GM21529 (cell line): ENCODE results near the gene CREBZF.

Experiments used
- ATAC-seq: cut with Tn5 transposase; IDR thresholded peaks from one replicate; pipeline ENCODE4 v1.9.1; 2021; ENCODE audit not compliant: unreplicated experiment

The CREBZF gene, protein sequence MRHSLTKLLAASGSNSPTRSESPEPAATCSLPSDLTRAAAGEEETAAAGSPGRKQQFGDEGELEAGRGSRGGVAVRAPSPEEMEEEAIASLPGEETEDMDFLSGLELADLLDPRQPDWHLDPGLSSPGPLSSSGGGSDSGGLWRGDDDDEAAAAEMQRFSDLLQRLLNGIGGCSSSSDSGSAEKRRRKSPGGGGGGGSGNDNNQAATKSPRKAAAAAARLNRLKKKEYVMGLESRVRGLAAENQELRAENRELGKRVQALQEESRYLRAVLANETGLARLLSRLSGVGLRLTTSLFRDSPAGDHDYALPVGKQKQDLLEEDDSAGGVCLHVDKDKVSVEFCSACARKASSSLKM

DNA sequence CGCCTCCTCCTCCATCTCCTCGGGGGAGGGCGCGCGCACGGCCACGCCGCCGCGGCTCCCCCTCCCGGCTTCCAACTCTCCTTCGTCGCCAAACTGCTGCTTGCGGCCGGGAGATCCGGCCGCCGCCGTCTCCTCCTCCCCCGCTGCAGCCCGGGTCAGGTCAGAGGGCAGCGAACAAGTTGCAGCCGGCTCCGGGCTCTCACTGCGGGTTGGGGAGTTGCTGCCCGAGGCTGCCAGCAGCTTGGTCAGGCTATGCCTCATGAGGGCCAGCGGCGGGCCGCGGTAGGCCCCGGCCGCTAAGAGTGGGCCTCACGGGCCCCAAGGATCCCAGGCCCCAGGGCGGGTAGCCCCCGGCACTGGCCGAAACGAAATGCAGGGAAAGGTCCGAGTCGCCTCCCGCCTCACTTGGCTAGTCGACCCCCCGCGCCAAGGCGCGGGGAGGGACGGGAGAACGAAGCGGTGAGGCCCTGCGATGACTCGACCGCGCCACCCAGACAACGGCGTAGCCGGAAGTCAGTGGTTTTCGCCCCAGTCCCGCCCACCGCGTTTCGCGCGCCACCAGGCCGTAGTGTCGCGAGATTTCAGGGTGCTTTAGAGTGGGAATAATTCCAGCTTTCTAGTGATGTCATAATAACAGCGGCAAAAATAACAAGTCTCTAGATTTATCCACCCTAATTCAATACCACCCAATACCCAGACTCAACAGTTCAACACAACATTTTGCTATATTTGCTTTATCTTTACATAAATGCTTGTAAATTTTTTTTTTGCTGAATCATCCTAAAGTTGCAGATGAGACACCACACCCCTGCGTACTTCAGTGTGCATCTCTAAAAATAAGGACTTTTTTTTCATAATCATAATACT is at the start of gene CREBZF:
Gene CREBZF (minus strand): TSS at position 515 of the 867 bp plus-strand sequence. CDS start 254 bp downstream, at position 261.
- peak; percentile 90 for ATAC-seq

DNA sequence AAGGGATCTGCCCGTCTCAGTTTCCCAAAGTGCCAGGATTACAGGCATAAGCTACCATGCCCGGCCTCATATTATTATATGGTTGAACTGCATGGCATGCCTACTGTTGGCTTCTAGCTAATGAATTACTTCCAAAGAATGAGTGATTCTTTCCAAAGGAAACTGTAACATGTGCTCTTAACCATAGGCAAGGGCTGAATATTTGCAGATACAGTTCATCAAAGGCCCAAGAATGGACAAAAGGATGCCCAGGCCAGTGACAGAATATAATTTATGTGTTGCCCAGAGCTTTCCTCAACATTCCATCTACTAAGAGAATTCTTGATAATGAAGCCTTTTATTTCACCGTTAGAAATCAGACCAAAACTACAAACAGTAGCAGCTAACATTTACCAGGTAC is 48.0 kb upstream of the CREBZF start:
- no peak for ATAC-seq

DNA sequence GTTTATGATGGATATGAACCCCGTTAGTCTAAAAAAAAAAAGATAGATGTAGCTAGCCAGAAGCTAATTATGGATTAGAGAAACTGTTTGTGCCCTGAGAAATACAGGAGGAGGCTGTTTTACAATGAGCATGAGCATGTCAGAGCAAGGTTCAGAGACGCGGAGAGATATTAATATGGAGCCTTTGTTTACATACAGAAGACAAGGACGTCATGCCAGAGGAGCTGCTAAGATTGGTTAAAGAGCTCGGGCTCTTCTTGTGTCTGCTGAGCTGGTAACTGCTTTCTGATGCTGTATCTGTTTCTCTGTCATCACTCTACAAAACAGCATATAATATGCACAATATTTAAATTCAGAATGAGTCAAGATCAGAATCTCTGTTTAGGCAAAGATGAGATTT is 46.0 kb upstream of the CREBZF start:
- ATAC-seq = no peak

DNA sequence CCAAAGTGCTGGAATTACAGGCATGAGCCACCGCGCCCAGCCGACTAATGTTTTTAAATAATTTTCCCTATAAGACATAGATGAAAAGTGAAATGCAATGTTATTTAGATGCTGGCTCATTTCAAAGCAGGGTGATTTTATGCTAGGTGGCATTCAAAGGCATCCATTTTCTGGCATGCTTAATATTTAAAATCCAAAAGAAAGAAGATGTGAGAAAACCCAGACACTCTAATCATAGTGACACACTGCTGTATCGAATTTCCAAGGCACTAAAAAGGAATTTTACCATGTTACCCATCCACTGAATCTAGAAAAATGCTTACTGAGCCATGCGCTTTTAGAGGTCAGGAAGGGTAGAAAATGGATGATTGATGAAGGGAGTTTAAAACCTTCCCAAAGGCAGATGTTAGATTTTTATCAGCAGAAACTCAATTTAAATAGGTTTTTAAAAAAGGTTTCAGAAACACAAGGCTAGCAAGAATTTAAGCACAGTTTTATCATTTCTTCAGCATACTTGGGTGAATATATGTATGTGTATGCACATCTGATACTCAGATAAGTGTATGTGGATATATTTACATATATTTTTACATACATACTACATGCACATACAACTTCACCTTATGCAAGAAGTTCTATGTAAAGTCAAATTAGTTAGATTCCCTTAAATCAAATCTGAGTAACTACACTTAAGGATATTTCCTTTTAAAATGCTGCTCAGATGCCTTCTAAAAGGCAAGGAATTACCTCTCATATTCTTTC is 45.2 kb upstream of the CREBZF start:
- no peak for ATAC-seq

DNA sequence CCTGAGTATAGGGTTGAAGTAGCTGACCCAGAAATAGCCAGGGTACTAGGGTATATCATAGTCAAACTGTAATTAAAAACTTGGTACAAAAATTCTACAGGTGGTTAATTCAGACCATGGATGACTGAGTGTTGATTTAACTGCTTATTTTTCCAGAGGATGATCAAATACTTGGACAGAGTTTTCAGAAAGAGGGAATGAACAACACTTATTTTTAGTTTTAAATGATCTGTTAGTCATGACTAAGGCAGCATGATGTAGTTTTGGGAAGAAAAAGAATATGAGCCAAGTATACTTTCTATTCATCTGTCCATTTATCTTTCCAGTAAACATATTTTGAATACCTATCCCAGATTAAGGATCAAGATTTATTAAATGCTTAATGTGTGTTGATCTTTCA is 40.9 kb upstream of the CREBZF start:
- ATAC-seq = no peak

DNA sequence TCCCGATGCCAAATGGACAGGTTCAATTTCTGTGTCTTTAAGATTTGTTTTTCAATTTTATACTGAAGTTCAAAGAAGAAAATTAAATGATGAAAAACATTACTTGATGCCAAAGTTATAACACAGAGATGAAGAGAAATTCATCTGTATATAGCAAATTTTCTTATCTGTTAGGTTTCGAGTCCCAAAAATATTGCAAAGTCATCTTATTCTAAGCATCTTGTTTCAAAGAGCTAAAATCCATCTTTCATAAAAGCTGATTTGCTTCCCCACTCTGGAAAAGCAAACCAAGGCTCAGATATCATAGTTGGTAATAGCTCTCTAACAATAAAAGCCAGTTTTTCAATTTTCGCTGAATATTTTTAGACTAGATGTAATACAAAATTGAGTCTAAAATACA is 40.0 kb upstream of the CREBZF start:
- ATAC-seq = no peak

DNA sequence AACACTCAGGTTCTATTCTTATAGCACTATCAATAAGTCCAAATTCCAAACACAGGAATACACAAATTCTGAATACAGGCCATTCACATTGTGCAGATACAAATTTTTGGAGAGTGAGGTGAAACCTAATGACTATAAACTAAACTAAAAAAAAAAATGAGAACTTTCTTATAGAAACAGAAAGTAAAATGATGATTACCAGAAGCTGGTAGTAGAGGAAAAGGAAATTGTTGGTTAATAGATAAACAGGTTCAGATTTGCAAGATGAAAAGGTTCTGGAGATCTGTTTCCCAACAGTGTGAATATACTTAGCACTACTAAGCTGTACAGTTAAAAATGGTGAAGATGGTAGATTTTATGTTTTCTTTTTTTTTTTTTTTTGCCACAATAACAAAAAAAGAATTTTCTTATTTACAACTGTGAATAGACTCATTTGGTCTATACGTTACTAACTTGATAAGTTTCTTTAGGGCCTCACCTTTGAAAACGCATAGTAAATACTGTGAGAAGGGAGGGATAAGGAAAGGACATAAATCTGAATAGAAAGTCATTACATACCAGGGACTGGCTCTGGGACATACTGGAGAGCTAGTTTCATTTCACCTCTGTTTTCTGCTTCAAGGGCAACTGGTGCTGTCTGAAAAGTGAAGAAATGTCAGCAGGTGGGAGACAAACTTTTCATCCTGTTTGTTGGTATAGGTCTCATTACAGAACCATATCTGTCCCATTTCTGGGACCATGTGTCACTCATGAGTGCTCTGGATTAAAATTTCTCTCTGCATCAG is 35.2 kb upstream of the CREBZF start:
- peak; percentile 92 for ATAC-seq

DNA sequence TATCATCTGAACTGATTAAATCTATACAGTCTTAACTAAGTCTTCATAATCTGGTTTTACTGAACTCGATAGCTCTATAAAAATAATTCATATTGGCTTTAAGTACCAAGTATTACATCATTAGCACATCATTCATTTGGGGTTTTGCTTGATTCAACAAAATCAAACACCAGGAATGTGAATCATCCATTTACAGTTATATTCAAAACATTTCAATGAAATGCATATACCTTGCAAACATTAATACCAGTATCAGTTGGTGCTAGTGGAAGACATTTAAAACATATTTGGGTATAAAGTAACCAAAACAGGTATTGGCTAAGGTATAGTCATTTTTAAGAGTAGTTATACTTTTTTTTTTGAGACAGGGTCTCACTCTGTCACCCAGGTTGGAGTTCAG is 33.3 kb upstream of the CREBZF start:
- ATAC-seq = no peak

DNA sequence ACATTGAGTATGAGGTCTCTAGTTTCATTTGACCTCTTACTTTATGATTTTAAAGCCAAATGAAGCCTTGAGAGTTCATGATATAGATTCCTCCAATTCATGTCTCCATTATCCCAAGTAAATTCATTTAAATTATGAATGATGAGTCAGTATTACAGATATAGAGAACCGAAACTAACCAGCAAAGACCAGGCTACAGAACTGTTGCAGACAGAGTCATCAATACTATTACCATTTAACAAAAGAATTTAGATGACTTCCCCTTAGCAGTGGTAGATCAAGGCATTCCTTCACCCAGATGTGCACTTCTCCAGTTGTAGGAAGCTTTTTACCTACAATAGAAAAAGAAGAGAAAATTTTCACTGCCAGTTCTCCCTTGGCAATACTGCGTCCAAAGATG is 32.8 kb upstream of the CREBZF start:
- ATAC-seq = no peak

DNA sequence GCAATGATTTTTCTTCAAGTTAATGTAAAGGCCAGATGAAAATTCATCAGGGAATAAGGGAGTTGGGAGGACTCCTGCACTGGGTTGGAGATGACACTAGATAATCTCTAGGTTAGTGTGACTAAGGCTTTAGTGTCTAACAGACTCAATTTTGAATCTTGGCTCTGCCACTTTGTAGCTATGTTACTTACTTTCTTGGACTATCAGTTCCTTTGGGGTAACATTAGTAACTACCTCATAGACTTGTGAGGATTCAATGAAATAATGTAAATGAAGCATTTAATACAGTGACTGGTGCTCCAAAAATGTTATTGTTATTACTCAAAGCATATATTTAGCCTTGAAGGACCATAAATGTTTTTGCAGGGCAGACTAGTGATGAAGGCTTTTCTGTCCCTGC is 30.6 kb upstream of the CREBZF start:
- no peak for ATAC-seq

DNA sequence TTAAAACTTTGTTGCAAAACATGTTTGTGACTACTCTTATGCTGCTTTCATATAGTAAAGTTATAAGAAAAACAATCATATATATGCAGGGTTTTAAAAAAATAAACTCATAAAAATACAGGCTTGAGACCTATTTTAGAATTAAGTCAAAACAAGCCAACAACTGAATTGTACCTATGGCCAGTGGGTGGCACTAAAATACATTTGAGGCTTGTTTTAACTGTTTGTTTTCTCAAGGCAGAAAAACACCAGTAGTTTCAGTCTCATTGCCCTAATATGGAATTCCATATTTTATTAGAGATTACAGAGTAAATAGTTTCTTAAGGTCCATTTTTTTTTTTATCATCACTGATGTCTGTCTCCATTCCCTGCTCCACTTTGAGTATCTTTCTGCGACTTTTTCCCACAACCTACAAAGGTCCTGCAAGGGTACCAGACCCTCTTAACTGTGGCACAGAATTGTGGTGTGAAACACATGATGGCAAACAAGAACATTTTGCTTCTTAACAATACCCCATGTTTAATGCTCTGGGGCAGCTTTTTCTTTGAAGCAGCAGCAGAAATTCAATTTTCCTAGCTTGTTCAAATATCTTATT is 29.6 kb upstream of the CREBZF start:
- no peak for ATAC-seq

DNA sequence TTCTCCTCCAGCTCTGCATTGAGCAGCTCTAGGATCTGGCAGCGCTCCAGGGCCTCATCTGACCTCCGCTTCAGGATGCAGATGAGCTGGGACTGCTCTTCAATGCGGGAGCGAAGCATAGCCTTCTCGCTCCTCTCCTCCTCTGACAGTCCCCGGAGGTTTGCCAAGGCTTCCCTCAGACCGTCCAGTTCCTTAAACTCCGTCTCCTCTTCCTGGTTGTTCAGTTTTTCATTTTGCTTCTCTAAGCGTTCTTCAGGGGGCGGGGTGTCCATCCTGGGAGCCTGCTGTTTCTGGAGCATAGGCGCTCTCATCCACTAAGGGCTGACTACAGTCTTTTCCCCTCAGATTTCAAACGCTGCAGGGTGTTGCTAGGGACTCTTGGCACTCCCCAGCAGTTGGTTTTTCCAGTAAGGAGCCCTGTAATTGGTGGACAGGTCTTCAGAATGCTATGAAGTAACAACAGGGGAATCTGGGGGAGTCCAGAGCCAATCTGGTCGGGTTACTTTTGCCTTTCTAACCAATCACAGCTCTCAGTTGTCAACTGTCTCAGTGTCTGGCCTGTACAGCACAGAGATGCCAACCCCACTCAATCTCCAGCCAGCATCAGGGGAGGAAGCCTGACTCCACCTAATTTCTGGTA is 21.0 kb upstream of the CREBZF start, which contains the start of gene CCDC89:
Gene CCDC89 (minus strand): TSS at position 376 of the 640 bp plus-strand sequence. CDS start 65 bp downstream, at position 311.
- ATAC-seq = no peak

DNA sequence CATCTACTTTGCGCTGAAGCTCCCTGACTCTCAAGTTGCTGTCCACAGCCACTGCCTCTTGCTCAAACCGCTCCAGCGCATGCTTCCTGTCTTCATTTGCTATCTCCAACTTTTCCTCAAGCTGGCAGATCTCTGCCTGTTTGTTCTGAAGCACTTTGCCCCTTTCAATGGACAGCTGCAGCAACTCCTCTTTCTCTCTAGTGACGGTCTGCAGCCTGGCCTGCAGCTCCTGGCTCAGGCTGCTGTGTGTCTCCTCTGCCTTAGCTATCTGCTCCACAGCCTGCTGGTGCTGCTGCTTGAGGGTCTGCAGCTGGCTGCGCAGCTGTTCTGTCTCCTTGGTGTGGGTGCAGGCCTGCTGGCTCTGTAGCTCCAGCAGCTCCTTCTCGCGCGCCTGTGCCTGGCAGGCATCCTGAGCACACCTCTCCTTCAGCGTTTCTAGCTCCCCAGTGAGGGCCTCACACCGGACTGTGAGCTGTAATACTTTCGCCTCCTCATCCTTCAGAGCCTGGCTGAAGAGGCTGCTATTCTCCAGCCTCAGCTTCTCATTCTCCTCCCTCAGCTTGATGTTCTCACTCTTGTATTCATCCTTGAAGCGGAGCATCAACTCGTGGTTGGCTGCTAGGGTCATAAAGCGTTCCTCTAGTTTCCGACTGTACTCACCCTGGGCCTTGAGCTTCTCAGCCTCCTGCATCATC is 20.3 kb upstream of the CREBZF start:
- ATAC-seq = no peak

DNA sequence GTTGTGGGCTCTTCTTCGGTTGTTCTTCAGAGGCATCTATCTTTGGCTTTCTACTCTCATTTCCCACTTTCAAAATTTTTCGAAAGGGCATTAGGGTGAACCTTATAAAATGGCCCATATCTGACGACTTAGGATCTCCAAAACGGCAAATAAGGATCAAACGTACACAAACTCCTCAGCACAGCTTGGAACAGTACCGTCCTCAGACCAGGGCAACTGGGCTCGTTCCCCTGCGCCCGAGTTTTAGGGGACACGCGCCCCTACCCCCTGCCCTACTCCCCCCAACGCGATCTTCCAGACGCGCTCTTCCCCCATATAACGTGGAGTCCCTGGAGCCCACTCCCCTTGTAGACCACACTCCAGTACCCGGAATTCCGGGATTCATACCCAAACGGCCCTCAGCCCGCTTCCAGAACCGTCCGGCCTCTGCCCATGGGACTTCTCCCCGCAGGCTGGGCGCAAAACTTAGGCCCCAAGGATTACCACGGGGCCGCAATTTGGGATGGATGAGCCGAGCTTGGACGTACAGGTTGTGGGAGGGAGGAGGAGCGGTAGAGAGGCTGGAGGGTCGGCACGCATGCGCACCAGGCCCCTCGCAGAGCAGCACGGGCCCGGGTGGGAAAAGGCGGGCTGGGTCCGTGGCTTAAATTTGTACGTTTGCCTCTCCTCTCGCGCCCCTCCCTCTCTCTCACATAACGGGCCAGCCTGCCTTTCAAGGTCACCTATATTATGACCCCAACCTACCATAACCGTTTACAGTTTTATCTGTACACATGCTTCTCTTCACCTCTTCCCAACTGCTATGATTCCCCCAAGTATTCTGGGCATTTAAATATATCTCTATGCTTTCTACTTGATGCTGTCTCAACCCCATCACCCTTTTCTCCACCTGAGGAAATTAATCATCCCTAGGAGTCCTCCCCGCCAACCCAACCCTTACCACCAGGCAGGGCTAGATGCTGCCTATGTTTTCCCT is 17.7 kb upstream of the CREBZF start:
- peak; percentile 67 for ATAC-seq

DNA sequence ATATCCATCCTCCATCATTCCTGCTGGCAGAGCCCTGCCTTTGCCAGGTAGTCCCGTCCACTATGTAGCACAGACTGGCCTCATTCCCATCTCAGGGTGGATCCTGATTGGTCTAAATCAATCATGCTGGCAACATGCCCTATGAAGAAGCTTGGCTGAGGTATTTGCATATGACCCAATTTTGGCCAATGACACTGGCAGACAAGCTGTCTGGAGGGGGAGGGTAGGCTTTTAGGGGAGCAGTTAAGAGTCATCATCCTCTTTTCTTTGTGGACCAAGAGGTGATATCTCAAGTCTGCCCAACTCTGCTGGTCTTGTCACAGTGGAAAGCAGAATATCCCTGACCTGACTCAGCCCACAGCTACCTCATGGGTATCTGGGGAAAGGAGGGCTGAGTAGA is 16.0 kb upstream of the CREBZF start:
- ATAC-seq = no peak

DNA sequence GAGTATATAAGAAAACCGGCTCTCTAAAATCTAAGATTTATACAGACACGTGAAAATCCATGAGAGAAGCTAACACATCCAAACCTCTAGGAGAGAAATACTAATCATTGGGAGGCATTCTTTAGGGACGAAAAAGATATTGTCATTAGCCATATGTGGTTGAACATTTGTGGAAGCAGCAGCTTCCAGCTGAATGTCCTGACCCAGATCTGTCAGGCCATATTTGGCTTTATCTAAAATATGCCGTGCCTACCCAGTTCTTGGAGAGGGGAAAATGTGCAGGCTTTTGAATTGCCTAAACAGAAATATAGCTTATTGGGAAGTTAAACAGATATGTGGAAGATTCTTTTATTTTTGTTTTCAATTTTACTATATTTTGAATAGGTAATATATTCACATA is 14.6 kb upstream of the CREBZF start:
- no peak for ATAC-seq

DNA sequence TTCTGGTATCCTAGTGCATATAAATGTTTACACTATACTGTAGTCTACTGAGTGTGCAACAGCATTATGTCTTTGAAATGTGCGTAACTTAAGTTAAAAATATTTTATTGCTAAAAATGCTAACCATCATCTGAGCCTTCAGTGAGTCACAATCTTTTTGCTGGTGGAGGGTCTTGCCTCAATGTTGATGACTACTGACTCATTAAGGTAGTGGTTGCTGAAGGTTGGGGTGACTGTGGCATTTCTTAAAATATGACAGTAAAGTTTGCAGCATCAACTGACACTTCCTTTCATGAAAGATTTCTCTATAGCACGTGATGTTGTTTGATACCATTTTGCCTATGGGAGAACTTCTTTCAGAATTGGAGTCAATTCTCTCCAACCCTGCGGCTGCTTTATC is 8.5 kb upstream of the CREBZF start:
- ATAC-seq = no peak
